H1 (cell line): ENCODE results near the gene HBA2.

Experiments used
- BACH1 ChIP-seq: IDR thresholded peaks from 2 replicates; pipeline ENCODE4 v1.6.1; 2012; ENCODE audit warnings: low read length, improper control_type of control experiment
- CHD1 ChIP-seq: IDR thresholded peaks from 2 replicates; pipeline ENCODE4 v1.6.1; 2012; ENCODE audit warnings: low read depth, low read length, improper control_type of control experiment
- CTCF ChIP-seq, 3 experiments: IDR thresholded peaks; 1 replicate in 2 of 3; 2 replicates in 1 of 3; pipeline versions ENCODE4 v1.5.1 to v1.6.1; 2011; ENCODE audit warnings: low read length in 3 of 3, mild to moderate bottlenecking in 3 of 3, inconsistent platforms in 2 of 3, low read depth in 1 of 3, moderate library complexity in 1 of 3; ENCODE audit not compliant: insufficient read depth in 1 of 3; ENCODE audit errors: control extremely low read depth in 1 of 3
- MAX ChIP-seq: IDR thresholded peaks from 2 replicates; pipeline ENCODE4 v1.6.1; 2012; ENCODE audit warnings: inconsistent platforms
- POLR2AphosphoS5 ChIP-seq: IDR thresholded peaks from 2 replicates; pipeline ENCODE4 v1.6.1; 2011; ENCODE audit warnings: low read depth, low read length
- RAD21 ChIP-seq, 2 experiments: IDR thresholded peaks in 1 of 2; conservative IDR thresholded peaks in 1 of 2; 2 replicates each; pipeline ENCODE4 v1.6.1; 2011; ENCODE audit warnings: low read depth in 2 of 2, low read length in 2 of 2, improper control_type of control experiment in 1 of 2, inconsistent platforms in 1 of 2, mild to moderate bottlenecking in 1 of 2, moderate library complexity in 1 of 2

GRCh38 chr16:146646-147045 is 26.0 kb upstream of the HBA2 start:
- no peak for TF ChIP-seq CTCF (IDR thresholded peaks at IDR 0.05; ENCODE audit: control extremely low read depth in 1 of 3, insufficient read depth in 1 of 3, low read depth in 1 of 3, low read length in 3 of 3)
- no peak for TF ChIP-seq RAD21 (IDR thresholded peaks at IDR 0.05 in 1 of 2, conservative IDR thresholded peaks at IDR 0.05 in 1 of 2; ENCODE audit: low read depth in 2 of 2, low read length in 2 of 2)
- TF ChIP-seq CHD1, result no peak
- no peak for TF ChIP-seq MAX
- no peak for TF ChIP-seq POLR2AphosphoS5
- TF ChIP-seq BACH1, result no peak
